GM21360 (cell line): Measurements from ENCODE around the gene CATSPERE.

Experiments
- ATAC-seq: cut with Tn5 transposase; IDR thresholded peaks from one replicate; pipeline ENCODE4 v1.9.1; 2021; ENCODE audit warnings: mild to moderate bottlenecking, moderate library complexity; ENCODE audit not compliant: unreplicated experiment

CATSPERE gene

GRCh38 chr1:244615301-244615700, 154.2 kb downstream of the CATSPERE start:
- no peak for ATAC-seq

- ATAC-seq: no peak
Observed at GRCh38 chr1:244626709-244627108, 165.6 kb downstream of the CATSPERE start.

- ATAC-seq: no peak
Observed at GRCh38 chr1:244628789-244629188, 167.7 kb downstream of the CATSPERE start.

- ATAC-seq: no peak
Observed at GRCh38 chr1:244633140-244633539, 172.1 kb downstream of the CATSPERE start.

GRCh38 chr1:244634546-244634945, 173.5 kb downstream of the CATSPERE start:
- ATAC-seq: no peak

- ATAC-seq: no peak
Observed at GRCh38 chr1:244636488-244637259, 175.6 kb downstream of the CATSPERE start.

GRCh38 chr1:244639561-244639960, 178.5 kb downstream of the CATSPERE start:
- ATAC-seq: no peak

- no peak for ATAC-seq
Observed at GRCh38 chr1:244640917-244641316, 179.8 kb downstream of the CATSPERE start.

- no peak for ATAC-seq
Observed at GRCh38 chr1:244642526-244642925, 181.5 kb downstream of the CATSPERE start.

- ATAC-seq: no peak
Observed at GRCh38 chr1:244642988-244643387, 181.9 kb downstream of the CATSPERE start.

- ATAC-seq: no peak
Observed at GRCh38 chr1:244645414-244645813, 184.3 kb downstream of the CATSPERE start.

GRCh38 chr1:244645890-244646289, 184.8 kb downstream of the CATSPERE start:
- ATAC-seq: no peak

- no peak for ATAC-seq
Observed at GRCh38 chr1:244647819-244648218, 186.7 kb downstream of the CATSPERE start.

GRCh38 chr1:244651956-244652622, 191.0 kb downstream of the CATSPERE start:
- ATAC-seq: no peak

GRCh38 chr1:244652623-244653438, 191.8 kb downstream of the CATSPERE start, which contains the start of gene DESI2:
TSS of gene DESI2 (plus strand) at chr1:244653126. CDS start at chr1:244653314, 188 bp downstream.
- peak; percentile 95 for ATAC-seq

- ATAC-seq: no peak
Observed at GRCh38 chr1:244653439-244654107, 192.5 kb downstream of the CATSPERE start.

GRCh38 chr1:244654108-244655038, 193.3 kb downstream of the CATSPERE start:
- ATAC-seq: no peak

- no peak for ATAC-seq
Observed at GRCh38 chr1:244655186-244655585, 194.1 kb downstream of the CATSPERE start.

- no peak for ATAC-seq
Observed at GRCh38 chr1:244657421-244657820, 196.3 kb downstream of the CATSPERE start.

GRCh38 chr1:244659694-244660093, 198.6 kb downstream of the CATSPERE start:
- no peak for ATAC-seq
